Panc1 (cell line): ENCODE results near the gene HOXD3. TPM values are rescaled to one million over a fixed set of nuclear protein-coding genes. Genes with fewer than 3 reads are reported as not detected.

Source experiments
- ATAC-seq: fragments of 200-7000 bp; cut with Tn5 transposase; 2 replicates; pipeline ENCODE4 v1.9.1; 2020; ENCODE audit warnings: mild to moderate bottlenecking, moderate library complexity
- BruUV-seq: library from RNA; stranded (reverse); fragments of 400-500 nt; replicated peaks from 2 replicates; lab custom pipeline; 2021; lab: Mats Ljungman, UMichigan
- CTCF ChIA-PET: fragments of 300-600 bp; sonication (Branson Sonifier 250); formaldehyde crosslinking; loops from one replicate; lab custom pipeline; 2022; ENCODE audit warnings: antibody characterized with exemption; lab: Charles Lee
- POLR2A ChIA-PET: fragments of 300-600 bp; sonication (Branson Sonifier 250); formaldehyde crosslinking; loops from one replicate; lab custom pipeline; 2022; ENCODE audit warnings: antibody characterized with exemption; lab: Charles Lee
- DNase-seq: peaks from one replicate; pipeline ENCODE4 v3.0.0-alpha.2; 2010; ENCODE audit warnings: low read depth, low spot score
- H3K27ac ChIP-seq: 2 replicates; pipeline ENCODE4 v1.5.1; 2011; ENCODE audit warnings: mild to moderate bottlenecking, low read length, inconsistent platforms
- H3K27me3 ChIP-seq: fragments of 200-500 bp; sonication (Bioruptor generic); 2 replicates; pipeline ENCODE4 v1.6.0; 2014; ENCODE audit warnings: low read length, inconsistent platforms; ENCODE audit not compliant: control insufficient read depth, insufficient read depth
- H3K36me3 ChIP-seq: fragments of 200-500 bp; sonication (Bioruptor generic); 2 replicates; pipeline ENCODE4 v1.5.1; 2014; ENCODE audit warnings: inconsistent platforms, mild to moderate bottlenecking, low read length, moderate library complexity; ENCODE audit not compliant: control insufficient read depth, insufficient read depth
- H3K4me1 ChIP-seq: 2 replicates; pipeline ENCODE4 v1.5.1; 2011; ENCODE audit warnings: inconsistent platforms, mild to moderate bottlenecking, low read length, moderate library complexity; ENCODE audit not compliant: control insufficient read depth, insufficient read depth
- H3K4me3 ChIP-seq, 2 experiments: 2 replicates each; pipeline ENCODE4 v1.5.1; 2011 to 2012; ENCODE audit warnings: low read depth in 2 of 2, low read length in 2 of 2, mild to moderate bottlenecking in 2 of 2, inconsistent platforms in 1 of 2, moderate library complexity in 1 of 2
- H3K9me3 ChIP-seq: fragments of 200-500 bp; sonication (Bioruptor generic); 2 replicates; pipeline ENCODE4 v1.5.1; 2014; ENCODE audit warnings: low read depth, mild to moderate bottlenecking, inconsistent platforms, low read length, moderate library complexity; ENCODE audit not compliant: control insufficient read depth, insufficient read depth
- CTCF ChIP-seq: fragments of 450-650 bp; IDR thresholded peaks from 2 replicates; pipeline ENCODE4 v1.5.1; 2017; ENCODE audit warnings: mild to moderate bottlenecking
- POLR2AphosphoS5 ChIP-seq: IDR thresholded peaks from 2 replicates; pipeline ENCODE4 v1.6.1; 2012; ENCODE audit warnings: mild to moderate bottlenecking, low read depth, low read length, moderate library complexity
- SIN3A ChIP-seq: IDR thresholded peaks from 2 replicates; pipeline ENCODE4 v1.6.1; 2012; ENCODE audit warnings: low read depth, mild to moderate bottlenecking, low read length, moderate library complexity, borderline replicate concordance; ENCODE audit not compliant: insufficient read depth
- TCF7L2 ChIP-seq: IDR thresholded peaks from 2 replicates; pipeline ENCODE4 v1.6.1; 2011; ENCODE audit warnings: mild to moderate bottlenecking, low read depth, low read length, inconsistent platforms
- in situ Hi-C: cut with HindIII; loops from 2 replicates; pipeline ENCODE4 v1.10.0; 2016; ENCODE audit warnings: low sequenced_read_pairs, low pct_unique_long_range_greater_than_20kb
- intact Hi-C: fragments of 100-400 bp; cut with micrococcal nuclease; formaldehyde crosslinking; loops from one replicate; pipeline ENCODE4 v1.10.0; 2022; ENCODE audit not compliant: unreplicated experiment
- total RNA-seq: library from RNA; stranded (reverse); gene quantifications from one replicate; pipeline ENCODE4 v1.2.1, GENCODE V29; 2021; ENCODE audit not compliant: unreplicated experiment
- TF ChIP-seq, protein P1 (sequence below), 2 experiments: IDR thresholded peaks; 2 replicates each; pipeline ENCODE4 v1.6.1; 2011 to 2012; ENCODE audit warnings: low read depth in 2 of 2, control low read depth in 1 of 2, low read length in 1 of 2, mild to moderate bottlenecking in 1 of 2, moderate library complexity in 1 of 2; ENCODE audit not compliant: insufficient read depth in 1 of 2

Gene HOXD3
- total RNA-seq, 1 experiment from 2014 or later, result 1.8 TPM

DNA sequence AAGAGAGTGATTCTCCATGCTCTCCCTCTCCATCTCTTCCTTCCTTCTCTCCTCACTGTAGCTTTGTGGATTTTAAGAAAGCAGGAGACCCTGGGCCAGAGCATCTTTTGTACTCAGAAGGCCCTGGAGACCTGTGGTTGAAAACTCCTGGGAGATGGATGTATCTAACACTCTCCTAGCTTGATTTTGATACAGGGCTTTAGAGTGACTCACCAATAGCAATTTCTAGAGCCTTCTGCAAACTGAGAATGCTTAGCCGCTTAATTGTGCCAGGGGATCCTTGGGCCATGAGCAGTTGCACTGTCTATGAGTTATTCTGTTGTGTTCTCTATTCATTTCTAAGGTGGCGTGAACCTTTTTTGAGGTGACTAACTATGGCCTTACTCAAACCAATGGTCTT, 49.0 kb downstream of the HOXD3 start:
- H3K4me1 ChIP-seq, result no peaks in the 10 kb centered on the region
- H3K9me3 ChIP-seq, result no peaks in the 10 kb centered on the region
- in situ Hi-C loops, result no loop called here
- POLR2A ChIA-PET, result no interaction called here
- no peak for ATAC-seq
- BruUV-seq, result no TSS peak
- peaks cover 2% of the 10 kb centered on the region; the same call in 1 of the 2 replicates for H3K27me3 ChIP-seq
- no peak for DNase-seq
- intact Hi-C loops, result no loop called here
- TF ChIP-seq POLR2AphosphoS5 (no peak), SIN3A (no peak), CTCF (no peak), TCF7L2 (no peak)
- TF ChIP-seq, protein P1, sequence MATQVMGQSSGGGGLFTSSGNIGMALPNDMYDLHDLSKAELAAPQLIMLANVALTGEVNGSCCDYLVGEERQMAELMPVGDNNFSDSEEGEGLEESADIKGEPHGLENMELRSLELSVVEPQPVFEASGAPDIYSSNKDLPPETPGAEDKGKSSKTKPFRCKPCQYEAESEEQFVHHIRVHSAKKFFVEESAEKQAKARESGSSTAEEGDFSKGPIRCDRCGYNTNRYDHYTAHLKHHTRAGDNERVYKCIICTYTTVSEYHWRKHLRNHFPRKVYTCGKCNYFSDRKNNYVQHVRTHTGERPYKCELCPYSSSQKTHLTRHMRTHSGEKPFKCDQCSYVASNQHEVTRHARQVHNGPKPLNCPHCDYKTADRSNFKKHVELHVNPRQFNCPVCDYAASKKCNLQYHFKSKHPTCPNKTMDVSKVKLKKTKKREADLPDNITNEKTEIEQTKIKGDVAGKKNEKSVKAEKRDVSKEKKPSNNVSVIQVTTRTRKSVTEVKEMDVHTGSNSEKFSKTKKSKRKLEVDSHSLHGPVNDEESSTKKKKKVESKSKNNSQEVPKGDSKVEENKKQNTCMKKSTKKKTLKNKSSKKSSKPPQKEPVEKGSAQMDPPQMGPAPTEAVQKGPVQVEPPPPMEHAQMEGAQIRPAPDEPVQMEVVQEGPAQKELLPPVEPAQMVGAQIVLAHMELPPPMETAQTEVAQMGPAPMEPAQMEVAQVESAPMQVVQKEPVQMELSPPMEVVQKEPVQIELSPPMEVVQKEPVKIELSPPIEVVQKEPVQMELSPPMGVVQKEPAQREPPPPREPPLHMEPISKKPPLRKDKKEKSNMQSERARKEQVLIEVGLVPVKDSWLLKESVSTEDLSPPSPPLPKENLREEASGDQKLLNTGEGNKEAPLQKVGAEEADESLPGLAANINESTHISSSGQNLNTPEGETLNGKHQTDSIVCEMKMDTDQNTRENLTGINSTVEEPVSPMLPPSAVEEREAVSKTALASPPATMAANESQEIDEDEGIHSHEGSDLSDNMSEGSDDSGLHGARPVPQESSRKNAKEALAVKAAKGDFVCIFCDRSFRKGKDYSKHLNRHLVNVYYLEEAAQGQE (IDR thresholded peaks at IDR 0.05; ENCODE audit: insufficient read depth in 1 of 2, low read depth in 2 of 2, low read length in 1 of 2), result no peak
- no peaks in the 10 kb centered on the region for H3K36me3 ChIP-seq
- CTCF ChIA-PET, result no interaction called here
- no peak overlapping the region for H3K4me3 ChIP-seq
- H3K27ac ChIP-seq, result no peak overlapping the region

DNA sequence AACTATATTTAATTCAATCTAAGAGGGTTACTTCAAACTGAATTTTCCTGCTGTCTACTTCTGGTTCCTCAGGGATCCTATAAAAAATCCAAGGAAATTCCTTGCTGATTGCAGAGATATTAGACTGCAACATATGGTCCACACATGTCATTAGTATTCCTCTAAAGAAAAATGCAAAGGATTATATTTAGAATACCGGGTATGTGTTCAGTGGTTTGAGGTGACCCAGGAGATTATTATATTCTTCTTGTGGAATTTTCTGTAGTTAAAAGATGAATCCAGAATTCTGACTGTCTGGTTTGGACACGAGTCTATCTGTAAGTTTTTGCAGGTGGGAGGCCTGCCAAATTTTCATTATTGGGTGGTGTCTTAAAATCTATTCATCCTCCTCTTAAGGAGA, 49.6 kb downstream of the HOXD3 start:
- Histone ChIP-seq H3K9me3 (no peaks in the 10 kb centered on the region), H3K4me3 (no peak overlapping the region), H3K36me3 (no peaks in the 10 kb centered on the region), H3K4me1 (no peaks in the 10 kb centered on the region), H3K27me3 (peaks cover 2% of the 10 kb centered on the region), H3K27ac (no peak overlapping the region)
- DNase-seq, result no peak
- in situ Hi-C loops, result no loop called here
- no peak for ATAC-seq
- CTCF ChIA-PET, result interaction anchor here (0.7 kb wide), 2 partner anchors 60 to 139 kb away, joined by 4 to 5 read pairs; no protein-coding TSS in a partner anchor
- BruUV-seq, result no TSS peak
- no peak for TF ChIP-seq CTCF
- no peak for TF ChIP-seq TCF7L2
- no peak for TF ChIP-seq SIN3A
- no peak for TF ChIP-seq POLR2AphosphoS5
- TF ChIP-seq, protein P1 (IDR thresholded peaks at IDR 0.05; ENCODE audit: insufficient read depth in 1 of 2, low read depth in 2 of 2, low read length in 1 of 2), result no peak
- intact Hi-C loops, result no loop called here
- POLR2A ChIA-PET, result no interaction called here
